ENCODE results near the gene POU2F2. TPM values are rescaled to one million over a fixed set of nuclear protein-coding genes. Genes with fewer than 3 reads are reported as not detected.

Gene POU2F2
- total and polyA plus RNA-seq, 10 of the 15 experiments (the other 5 are each of a cell fraction or from before 2014, with no cell fraction given): 4.4 to 62.4 (median 37.9) TPM

- ChIA-PET POLR2A (interaction anchor here (0.6 to 4.7 kb wide), 8 partner anchors 9 to 123 kb away, joined by 3 to 75 read pairs (median 5); partner anchors contain the start of genes GSK3A and POU2F2), RAD21 (ENCODE audit: unreplicated experiment) (interaction anchor here (0.7 to 5.2 kb wide), 8 partner anchors 9 to 313 kb away, joined by 3 to 68 read pairs (median 6); partner anchors contain the start of genes GSK3A and POU2F2), SMC1A (ENCODE audit: uncharacterized antibody, unreplicated experiment) (interaction anchor here (0.5 to 9.1 kb wide), 7 partner anchors 7 to 247 kb away, joined by 3 to 223 read pairs (median 6); partner anchors contain the start of gene POU2F2), CTCF (interaction anchor here (0.5 to 6.6 kb wide), 13 partner anchors 9 to 716 kb away, joined by 3 to 132 read pairs (median 4); partner anchors contain the start of gene POU2F2)
- Histone ChIP-seq H3K36me3 (ENCODE audit: control insufficient read depth in 2 of 2, insufficient read depth in 2 of 2, low read length in 1 of 2) (peaks cover 7 to 14% of the 10 kb centered on the region in 2 experiments), H3K4me3 (peak overlapping the region; percentile 57; the same call in 1 of the 2 replicates), H3K4me2 (ENCODE audit: control insufficient read depth, insufficient read depth) (peak overlapping the region; percentile 86), H4K20me1 (ENCODE audit: control insufficient read depth, insufficient read depth) (no peaks in the 10 kb centered on the region), H3K4me1 (ENCODE audit: control insufficient read depth, insufficient read depth, low read length) (peaks cover 70% of the 10 kb centered on the region), H3K27me3 (replicated peaks in 1 of 2; ENCODE audit: control insufficient read depth in 2 of 2, insufficient read depth in 2 of 2, low read length in 1 of 2) (no peaks in the 10 kb centered on the region), H3K9ac (ENCODE audit: control insufficient read depth, insufficient read depth, low read length) (peak overlapping the region; percentile 68), H3K9me3 (replicated peaks; ENCODE audit: control insufficient read depth, insufficient read depth, low read length) (no peaks in the 10 kb centered on the region), H3K27ac (ENCODE audit: control insufficient read depth, insufficient read depth) (peak overlapping the region; percentile 96), H2AFZ (ENCODE audit: control insufficient read depth, low read depth, low read length) (no peak overlapping the region), H3K79me2 (ENCODE audit: control insufficient read depth, insufficient read depth, low read length) (peaks cover 60% of the 10 kb centered on the region)
- in situ Hi-C loops (cut with MboI): no loop called here
- TF ChIP-seq REST (IDR thresholded peaks at IDR 0.05; ENCODE audit: low read depth, low read length): peak; percentile 55; the same call in 1 of the 2 replicates
- TF ChIP-seq IKZF2 (IDR thresholded peaks at IDR 0.05): 0 out of 4 replicates have a peak, but pooled peaks of 1 of the 2 experiments have one; percentile 8
- no peak for TF ChIP-seq MEF2B (IDR thresholded peaks at IDR 0.05; ENCODE audit: partially characterized antibody, poor library complexity, severe bottlenecking)
- TF ChIP-seq HSF1 (IDR thresholded peaks at IDR 0.05; ENCODE audit: low read depth, low read length): no peak
- 0 out of 2 replicates have a peak, but pooled peaks have one; percentile 3 for TF ChIP-seq GATAD2B (conservative IDR thresholded peaks at IDR 0.05; ENCODE audit: low read depth)
- no peak for TF ChIP-seq CTCF (IDR thresholded peaks at IDR 0.05 in 2 of 3, conservative IDR thresholded peaks at IDR 0.05 in 1 of 3; ENCODE audit: control insufficient read depth in 2 of 3, extremely low read depth in 1 of 3, insufficient read depth in 1 of 3, low read depth in 3 of 3, low read length in 3 of 3)
- DNase-seq (ENCODE audit: low read depth, low spot score): no peak
- intact Hi-C loops (cut with micrococcal nuclease; ENCODE audit: unreplicated experiment): no loop called here
- no peak for ATAC-seq
- no peak for FAIRE-seq
- no TSS peak for BruUV-seq (replicated peaks)
- 87% methylated on average over 1 of the region's 1 CpG for WGBS (ENCODE audit: insufficient coverage, insufficient replicate concordance, low lambda C conversion rate, missing lambda C conversion rate)
These were observed 8.5 kb downstream of the POU2F2 start for GRCh38 chr19:42123765-42124164.

All from GM12878 (cell line).